SK-N-SH (cell line): ENCODE results near the gene OR7G3. TPM values are rescaled to one million over a fixed set of nuclear protein-coding genes. Genes with fewer than 3 reads are reported as not detected.

Experiments used
- CTCF ChIA-PET: fragments of 300-600, 350-600 bp; formaldehyde crosslinking; extraction: SDS; loops from one replicate; lab custom pipeline; 2021; lab: Yijun Ruan, JAX
- POLR2A ChIA-PET: fragments of 350-600 bp; sonication (Branson Sonifier 250); formaldehyde crosslinking; extraction: SDS; loops from one replicate; lab custom pipeline; 2020; ENCODE audit warnings: antibody characterized with exemption, inconsistent platforms; lab: Yijun Ruan, JAX
- DNase-seq: peaks from one replicate; pipeline ENCODE4 v3.0.0; 2012
- H2AFZ ChIP-seq: fragments of 200-600 bp; sonication (generic); 2 replicates; pipeline ENCODE4 v1.8.1; 2016; ENCODE audit warnings: antibody characterized with exemption, mild to moderate bottlenecking, low read depth
- H3F3A ChIP-seq: fragments of 200-600 bp; sonication (generic); replicated peaks from 2 replicates; pipeline ENCODE3; 2016; ENCODE audit warnings: antibody characterized with exemption, mild to moderate bottlenecking; ENCODE audit not compliant: insufficient read depth
- H3K27ac ChIP-seq, 2 experiments: fragments of 200-500 bp in 1 of 2; fragments of 200-600 bp in 1 of 2; sonication (Bioruptor generic) in 1 of 2; sonication (generic), shearing (Covaris generic) in 1 of 2; 2 replicates each; pipeline versions ENCODE4 v1.5.1 to v1.6.1; 2014 to 2016; ENCODE audit warnings: low read depth in 2 of 2, inconsistent platforms in 1 of 2, low read length in 1 of 2, mild to moderate bottlenecking in 1 of 2, mixed read lengths in 1 of 2
- H3K27me3 ChIP-seq: fragments of 200-600 bp; sonication (generic), shearing (Covaris generic); 2 replicates; pipeline ENCODE4 v1.6.1; 2016; ENCODE audit warnings: mixed run types; ENCODE audit not compliant: insufficient read depth
- H3K36me3 ChIP-seq, 2 experiments: fragments of 200-500 bp in 1 of 2; fragments of 200-600 bp in 1 of 2; sonication (Bioruptor generic) in 1 of 2; sonication (generic) in 1 of 2; replicated peaks in 1 of 2; 2 replicates each; pipeline versions ENCODE3 to v1.5.1; 2014 to 2016; ENCODE audit warnings: low read length in 1 of 2, mild to moderate bottlenecking in 1 of 2; ENCODE audit not compliant: insufficient read depth in 2 of 2, control insufficient read depth in 1 of 2
- H3K4me1 ChIP-seq, 2 experiments: fragments of 200-500 bp in 1 of 2; fragments of 200-600 bp in 1 of 2; sonication (Bioruptor generic) in 1 of 2; sonication (generic), shearing (Covaris generic) in 1 of 2; 2 replicates each; pipeline versions ENCODE4 v1.5.1 to v1.6.1; 2014 to 2016; ENCODE audit warnings: low read depth in 1 of 2, low read length in 1 of 2, mixed run types in 1 of 2; ENCODE audit not compliant: insufficient read depth in 2 of 2, control insufficient read depth in 1 of 2
- H3K4me2 ChIP-seq: fragments of 200-600 bp; sonication (generic), shearing (Covaris generic); 2 replicates; pipeline ENCODE4 v1.6.1; 2017; ENCODE audit warnings: mixed run types
- H3K4me3 ChIP-seq, 2 experiments: fragments of 200-500 bp in 1 of 2; fragments of 200-600 bp in 1 of 2; sonication (Bioruptor generic) in 1 of 2; sonication (generic), shearing (Covaris generic) in 1 of 2; 2 replicates each; pipeline versions ENCODE4 v1.5.1 to v1.8.1; 2014 to 2016; ENCODE audit warnings: low read depth in 2 of 2, inconsistent platforms in 1 of 2, low read length in 1 of 2, mild to moderate bottlenecking in 1 of 2, mixed read lengths in 1 of 2, moderate library complexity in 1 of 2
- H3K79me2 ChIP-seq: fragments of 200-600 bp; sonication (generic); 2 replicates; pipeline ENCODE4 v1.8.1; 2017; ENCODE audit warnings: mild to moderate bottlenecking; ENCODE audit not compliant: insufficient read depth
- H3K9ac ChIP-seq: fragments of 200-600 bp; sonication (generic); 2 replicates; pipeline ENCODE4 v1.6.1; 2017; ENCODE audit warnings: mixed run types
- H3K9me2 ChIP-seq: fragments of 200-600 bp; sonication (generic); 2 replicates; pipeline ENCODE4 v1.6.1; 2017; ENCODE audit warnings: mixed run types
- H3K9me3 ChIP-seq: fragments of 200-600 bp; sonication (generic); 2 replicates; pipeline ENCODE4 v1.6.1; 2017; ENCODE audit warnings: mixed run types, mild to moderate bottlenecking, moderate library complexity
- H4K20me1 ChIP-seq: fragments of 200-600 bp; sonication (generic); 2 replicates; pipeline ENCODE4 v1.6.1; 2017; ENCODE audit warnings: mild to moderate bottlenecking, mixed run types; ENCODE audit not compliant: insufficient read depth
- CTCF ChIP-seq: fragments of 200-600 bp; sonication (generic); IDR thresholded peaks from 2 replicates; pipeline ENCODE4 v1.6.1; 2017; ENCODE audit warnings: antibody characterized with exemption, mild to moderate bottlenecking, moderate library complexity
- ELF1 ChIP-seq: IDR thresholded peaks from 2 replicates; pipeline ENCODE4 v1.4.0; 2012
- FOSL2 ChIP-seq: IDR thresholded peaks from 2 replicates; pipeline ENCODE4 v1.4.0; 2012; ENCODE audit warnings: low read depth, mild to moderate bottlenecking, moderate library complexity, borderline replicate concordance
- FOXJ3 ChIP-seq: sonication (generic); formaldehyde crosslinking; IDR thresholded peaks from 2 replicates; pipeline ENCODE4 v1.5.1; 2020; ENCODE audit warnings: mild to moderate bottlenecking, missing genetic modification reagents
- FOXM1 ChIP-seq: IDR thresholded peaks from 2 replicates; pipeline ENCODE4 v1.4.0; 2012; ENCODE audit warnings: low read depth, mild to moderate bottlenecking
- GATA2 ChIP-seq: sonication (generic); formaldehyde crosslinking; IDR thresholded peaks from 2 replicates; pipeline ENCODE4 v1.5.0; 2020; ENCODE audit warnings: mild to moderate bottlenecking, missing genetic modification reagents
- MXI1 ChIP-seq: IDR thresholded peaks from 2 replicates; pipeline ENCODE4 v1.6.1; 2012; ENCODE audit warnings: mild to moderate bottlenecking, low read depth, low read length, improper control_type of control experiment
- NFIC ChIP-seq: IDR thresholded peaks from 2 replicates; pipeline ENCODE4 v1.4.0; 2012; ENCODE audit warnings: borderline replicate concordance
- NRF1 ChIP-seq: IDR thresholded peaks from 2 replicates; pipeline ENCODE4 v1.6.1; 2012; ENCODE audit warnings: low read depth, mild to moderate bottlenecking, low read length
- PBX3 ChIP-seq: IDR thresholded peaks from 2 replicates; pipeline ENCODE4; 2012
- POLR2AphosphoS5 ChIP-seq: IDR thresholded peaks from 2 replicates; pipeline ENCODE4 v1.6.1; 2012; ENCODE audit warnings: low read depth, low read length
- RAD21 ChIP-seq: IDR thresholded peaks from 2 replicates; pipeline ENCODE4 v1.6.1; 2012; ENCODE audit warnings: mild to moderate bottlenecking, low read length
- RFX5 ChIP-seq: IDR thresholded peaks from 2 replicates; pipeline ENCODE4 v1.6.1; 2012; ENCODE audit warnings: mild to moderate bottlenecking, improper control_type of control experiment, low read length
- RXRA ChIP-seq: IDR thresholded peaks from 2 replicates; pipeline ENCODE4 v1.4.0; 2012; ENCODE audit warnings: low read depth, mild to moderate bottlenecking, borderline replicate concordance
- TCF12 ChIP-seq: IDR thresholded peaks from 2 replicates; pipeline ENCODE4 v1.4.0; 2012
- YY1 ChIP-seq: IDR thresholded peaks from 2 replicates; pipeline ENCODE4 v1.4.0; 2012; ENCODE audit warnings: low read depth, mild to moderate bottlenecking
- ZBTB33 ChIP-seq: IDR thresholded peaks from 2 replicates; pipeline ENCODE4 v1.4.0; 2012; ENCODE audit warnings: low read depth, borderline replicate concordance
- WGBS: methylation state at CpG from one replicate; pipeline ENCODE4 v1.1.6; 2017; ENCODE audit warnings: low lambda C conversion rate; 5-methylcytosine and 5-hydroxymethylcytosine counted together
- polyA plus RNA-seq, 3 experiments: library from polyadenylated mRNA; depleted of rRNA; stranded (reverse); fragments of >200 nt; gene quantifications; 2 replicates each; pipeline ENCODE4 v1.2.3, GENCODE V29; 2012
- TF ChIP-seq, protein P1 (sequence below): fragments of 150-350 bp; IDR thresholded peaks from 2 replicates; pipeline ENCODE4 v1.6.1; 2016; ENCODE audit warnings: mild to moderate bottlenecking, low read depth, low read length
- TF ChIP-seq, protein P2 (sequence below): IDR thresholded peaks from 2 replicates; pipeline ENCODE4 v1.4.0; 2012; ENCODE audit warnings: low read depth, borderline replicate concordance

The OR7G3 gene
- polyA plus RNA-seq, 1 of the 3 experiments (the other 2 are of a cell fraction) = not detected

GRCh38 chr19:9166846-9167245 lies 40.1 kb upstream of the OR7G3 start (continued):
- TF ChIP-seq CTCF = no peak
- no peak for TF ChIP-seq GATA2 (CRISPR knock-in tag)
- TF ChIP-seq FOSL2 = no peak
- no peak for TF ChIP-seq POLR2AphosphoS5
- no peak for TF ChIP-seq ZBTB33
- TF ChIP-seq RFX5 = no peak

GRCh38 chr19:9165261-9165660 lies 38.5 kb upstream of the OR7G3 start:
- no peak overlapping the region for H2AFZ ChIP-seq
- H3K9me2 ChIP-seq = no peaks in the 10 kb centered on the region
- H3K4me2 ChIP-seq = no peak overlapping the region
- no peaks in the 10 kb centered on the region for H4K20me1 ChIP-seq
- H3K9me3 ChIP-seq = no peaks in the 10 kb centered on the region
- no peak for DNase-seq
- ChIA-PET CTCF (no interaction called here), POLR2A (no interaction called here)
- H3K79me2 ChIP-seq = no peaks in the 10 kb centered on the region; the same call in 1 of the 2 replicates
- WGBS = 93% methylated on average over 3 of the region's 3 CpGs
- H3F3A ChIP-seq = no peaks in the 10 kb centered on the region
- H3K27me3 ChIP-seq = no peaks in the 10 kb centered on the region
- no peak for TF ChIP-seq RXRA
- TF ChIP-seq GATA2 (CRISPR knock-in tag) = no peak
- TF ChIP-seq YY1 = no peak
- TF ChIP-seq RAD21 = no peak
- no peak for TF ChIP-seq ELF1
- TF ChIP-seq, protein P1, sequence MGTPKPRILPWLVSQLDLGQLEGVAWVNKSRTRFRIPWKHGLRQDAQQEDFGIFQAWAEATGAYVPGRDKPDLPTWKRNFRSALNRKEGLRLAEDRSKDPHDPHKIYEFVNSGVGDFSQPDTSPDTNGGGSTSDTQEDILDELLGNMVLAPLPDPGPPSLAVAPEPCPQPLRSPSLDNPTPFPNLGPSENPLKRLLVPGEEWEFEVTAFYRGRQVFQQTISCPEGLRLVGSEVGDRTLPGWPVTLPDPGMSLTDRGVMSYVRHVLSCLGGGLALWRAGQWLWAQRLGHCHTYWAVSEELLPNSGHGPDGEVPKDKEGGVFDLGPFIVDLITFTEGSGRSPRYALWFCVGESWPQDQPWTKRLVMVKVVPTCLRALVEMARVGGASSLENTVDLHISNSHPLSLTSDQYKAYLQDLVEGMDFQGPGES = no peak
- TF ChIP-seq TCF12 = no peak
- TF ChIP-seq NRF1 = no peak
- no peak for TF ChIP-seq FOXM1
- TF ChIP-seq MXI1 = no peak
- TF ChIP-seq NFIC = no peak
- TF ChIP-seq FOXJ3 (CRISPR knock-in tag) = no peak
- no peak for TF ChIP-seq PBX3
- TF ChIP-seq, protein P2, sequence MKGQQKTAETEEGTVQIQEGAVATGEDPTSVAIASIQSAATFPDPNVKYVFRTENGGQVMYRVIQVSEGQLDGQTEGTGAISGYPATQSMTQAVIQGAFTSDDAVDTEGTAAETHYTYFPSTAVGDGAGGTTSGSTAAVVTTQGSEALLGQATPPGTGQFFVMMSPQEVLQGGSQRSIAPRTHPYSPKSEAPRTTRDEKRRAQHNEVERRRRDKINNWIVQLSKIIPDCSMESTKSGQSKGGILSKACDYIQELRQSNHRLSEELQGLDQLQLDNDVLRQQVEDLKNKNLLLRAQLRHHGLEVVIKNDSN = no peak
- TF ChIP-seq, all 33 proteins: peak for 0
- no peaks in the 10 kb centered on the region for H3K4me1 ChIP-seq
- peaks cover 34 to 49% of the 10 kb centered on the region in 2 experiments for H3K36me3 ChIP-seq
- H3K27ac ChIP-seq = no peak overlapping the region
- H3K9ac ChIP-seq = no peak overlapping the region
- H3K4me3 ChIP-seq = no peak overlapping the region
